PC-9 (cell line): ENCODE data around the gene ZNF687. TPM values are rescaled to one million over a fixed set of nuclear protein-coding genes. Genes with fewer than 3 reads are reported as not detected.
"Not testable (repeated sequence)": the region's sequence is repeated elsewhere in the genome, so short reads cannot be mapped to it uniquely, and the experiment has no call there.

Experiments used
- BruUV-seq: library from RNA; stranded (reverse); fragments of 400-500 nt; replicated peaks from 2 replicates; lab custom pipeline; 2021; lab: Mats Ljungman, UMichigan
- CTCF ChIA-PET: fragments of 300-600 bp; sonication (Branson Sonifier 250); formaldehyde crosslinking; loops from one replicate; lab custom pipeline; 2022; ENCODE audit warnings: antibody characterized with exemption; lab: Charles Lee
- POLR2A ChIA-PET: fragments of 300-600 bp; sonication (Branson Sonifier 250); formaldehyde crosslinking; loops from one replicate; lab custom pipeline; 2022; ENCODE audit warnings: antibody characterized with exemption; ENCODE audit not compliant: unreplicated experiment; lab: Charles Lee
- DNase-seq, 2 experiments: peaks; one replicate each; pipeline versions ENCODE4 v3.0.0 to v3.0.0-alpha.2; 2015 to 2022; ENCODE audit warnings: mixed read lengths in 1 of 2
- H2AFZ ChIP-seq: fragments of 200-600 bp; sonication (generic); 2 replicates; pipeline ENCODE4 v1.8.1; 2017; ENCODE audit warnings: antibody characterized with exemption
- H3F3A ChIP-seq: fragments of 200-600 bp; sonication (generic); 2 replicates; pipeline ENCODE4 v1.8.1; 2017; ENCODE audit warnings: antibody characterized with exemption, mild to moderate bottlenecking, low read depth; ENCODE audit not compliant: insufficient read depth
- H3K27ac ChIP-seq: fragments of 200-600 bp; sonication (generic); 2 replicates; pipeline ENCODE4 v1.6.1; 2016; ENCODE audit warnings: mixed run types
- H3K27me3 ChIP-seq: fragments of 200-600 bp; sonication (generic); 2 replicates; pipeline ENCODE4 v1.6.1; 2016; ENCODE audit warnings: low read depth, mixed run types; ENCODE audit not compliant: insufficient read depth
- H3K36me3 ChIP-seq: fragments of 200-600 bp; sonication (generic); 2 replicates; pipeline ENCODE4 v1.6.1; 2016; ENCODE audit warnings: low read depth, mixed run types
- H3K4me1 ChIP-seq: fragments of 200-600 bp; sonication (generic); replicated peaks from 2 replicates; pipeline ENCODE4 v1.6.1; 2016; ENCODE audit warnings: mixed run types; ENCODE audit not compliant: insufficient read depth
- H3K4me2 ChIP-seq: fragments of 200-600 bp; sonication (generic); 2 replicates; pipeline ENCODE4 v1.6.1; 2017; ENCODE audit warnings: mixed run types
- H3K4me3 ChIP-seq: fragments of 200-600 bp; sonication (generic); 2 replicates; pipeline ENCODE4 v1.6.1; 2016; ENCODE audit warnings: mixed run types
- H3K79me2 ChIP-seq: fragments of 200-600 bp; sonication (generic); 2 replicates; pipeline ENCODE4 v1.6.1; 2017; ENCODE audit warnings: low read depth, mixed run types
- H3K9me2 ChIP-seq: fragments of 200-600 bp; sonication (generic); 2 replicates; pipeline ENCODE4 v1.8.1; 2017; ENCODE audit warnings: mild to moderate bottlenecking; ENCODE audit not compliant: insufficient read depth
- H3K9me3 ChIP-seq: fragments of 200-600 bp; sonication (generic); 2 replicates; pipeline ENCODE4 v1.8.1; 2016; ENCODE audit warnings: low read depth; ENCODE audit not compliant: insufficient read depth
- H4K20me1 ChIP-seq: fragments of 200-600 bp; sonication (generic); 2 replicates; pipeline ENCODE4 v1.8.1; 2017; ENCODE audit not compliant: insufficient read depth
- EZH2 ChIP-seq: fragments of 200-600 bp; sonication (generic); IDR thresholded peaks from 2 replicates; pipeline ENCODE4 v1.8.0; 2017; ENCODE audit warnings: antibody characterized with exemption, low read depth
- intact Hi-C: fragments of 100-400 bp; cut with micrococcal nuclease; formaldehyde crosslinking; loops from one replicate; pipeline ENCODE4 v1.10.0; 2022; ENCODE audit not compliant: unreplicated experiment
- total RNA-seq: library from RNA; stranded (reverse); gene quantifications from 2 replicates; pipeline ENCODE4 v1.2.3, GENCODE V29; 2021
- TF ChIP-seq, protein P1 (sequence below): fragments of 200-600 bp; sonication (generic); conservative IDR thresholded peaks from 2 replicates; pipeline ENCODE4 v1.6.1; 2017; ENCODE audit warnings: mixed run types, antibody characterized with exemption, mild to moderate bottlenecking, moderate library complexity

The ZNF687 gene
- total RNA-seq, 1 experiment from 2014 or later = 26.6 TPM

DNA sequence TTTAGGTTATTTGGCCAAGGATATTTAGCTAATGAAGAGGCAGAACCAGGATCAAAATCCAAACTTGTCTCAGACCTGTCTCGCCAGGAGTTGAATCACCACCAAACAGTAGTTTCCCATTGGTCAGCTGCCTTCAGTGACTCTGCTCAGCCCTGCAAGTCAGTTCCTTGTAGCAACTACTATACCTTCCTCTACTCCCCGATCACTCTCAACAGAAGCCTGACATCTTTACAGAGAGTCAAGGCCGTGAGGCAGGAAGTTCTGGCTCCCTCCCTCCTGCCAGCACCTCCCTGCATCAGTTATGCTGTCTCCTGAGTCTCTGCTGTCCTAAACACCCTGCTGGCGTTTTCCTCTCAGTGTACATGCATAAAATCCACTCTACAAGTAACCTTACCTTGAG, 14.3 kb upstream of the ZNF687 start:
- H3K27me3 ChIP-seq = no peaks in the 10 kb centered on the region
- no peaks in the 10 kb centered on the region for H3K4me1 ChIP-seq
- ChIA-PET POLR2A (no interaction called here), CTCF (interaction anchor here (0.7 kb wide), 1 partner anchor 607 kb away, joined by 5 read pairs; no protein-coding TSS in a partner anchor)
- intact Hi-C loops = no loop called here
- peaks cover 11% of the 10 kb centered on the region; the same call in 1 of the 2 replicates for H3K36me3 ChIP-seq
- no TSS peak for BruUV-seq
- H3K9me3 ChIP-seq = no peaks in the 10 kb centered on the region
- H3F3A ChIP-seq = peaks cover 21% of the 10 kb centered on the region
- DNase-seq = no peak
- no peaks in the 10 kb centered on the region for H3K79me2 ChIP-seq
- TF ChIP-seq, protein P1, sequence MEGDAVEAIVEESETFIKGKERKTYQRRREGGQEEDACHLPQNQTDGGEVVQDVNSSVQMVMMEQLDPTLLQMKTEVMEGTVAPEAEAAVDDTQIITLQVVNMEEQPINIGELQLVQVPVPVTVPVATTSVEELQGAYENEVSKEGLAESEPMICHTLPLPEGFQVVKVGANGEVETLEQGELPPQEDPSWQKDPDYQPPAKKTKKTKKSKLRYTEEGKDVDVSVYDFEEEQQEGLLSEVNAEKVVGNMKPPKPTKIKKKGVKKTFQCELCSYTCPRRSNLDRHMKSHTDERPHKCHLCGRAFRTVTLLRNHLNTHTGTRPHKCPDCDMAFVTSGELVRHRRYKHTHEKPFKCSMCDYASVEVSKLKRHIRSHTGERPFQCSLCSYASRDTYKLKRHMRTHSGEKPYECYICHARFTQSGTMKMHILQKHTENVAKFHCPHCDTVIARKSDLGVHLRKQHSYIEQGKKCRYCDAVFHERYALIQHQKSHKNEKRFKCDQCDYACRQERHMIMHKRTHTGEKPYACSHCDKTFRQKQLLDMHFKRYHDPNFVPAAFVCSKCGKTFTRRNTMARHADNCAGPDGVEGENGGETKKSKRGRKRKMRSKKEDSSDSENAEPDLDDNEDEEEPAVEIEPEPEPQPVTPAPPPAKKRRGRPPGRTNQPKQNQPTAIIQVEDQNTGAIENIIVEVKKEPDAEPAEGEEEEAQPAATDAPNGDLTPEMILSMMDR = no peak
- TF ChIP-seq EZH2 = no peak
- no peak overlapping the region for H3K4me2 ChIP-seq
- H3K4me3 ChIP-seq = no peak overlapping the region
- no peaks in the 10 kb centered on the region for H3K9me2 ChIP-seq
- no peak overlapping the region for H2AFZ ChIP-seq
- no peak overlapping the region for H3K27ac ChIP-seq
- no peaks in the 10 kb centered on the region for H4K20me1 ChIP-seq

DNA sequence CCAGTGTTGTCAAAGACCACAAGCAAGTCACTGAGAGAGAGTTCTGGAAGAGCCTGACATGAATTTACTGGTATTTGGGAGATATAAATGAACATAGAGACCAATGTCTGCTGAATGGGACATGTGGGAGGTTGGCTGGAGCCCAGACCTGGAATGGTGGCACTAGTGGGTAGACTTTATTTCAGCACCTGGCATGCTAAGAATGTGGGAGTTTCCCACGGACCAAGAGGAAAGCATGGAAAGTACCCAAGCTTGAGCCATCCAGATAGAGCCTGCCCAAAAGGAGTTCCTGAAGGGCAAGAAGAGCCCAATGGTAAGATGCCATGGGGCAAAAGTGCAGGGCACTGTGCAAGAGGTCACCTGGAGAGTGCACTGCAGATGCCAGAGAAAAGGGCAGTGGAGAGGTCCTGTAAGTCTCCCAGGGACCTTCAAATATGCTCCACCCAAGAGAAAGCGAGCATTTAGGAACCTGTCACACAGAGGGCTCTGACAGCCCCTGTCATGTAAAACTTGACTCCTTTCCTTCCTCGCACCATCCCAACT, 8.1 kb upstream of the ZNF687 start:
- Histone ChIP-seq H3K27me3 (no peaks in the 10 kb centered on the region), H2AFZ (no peak overlapping the region), H3K9me2 (no peaks in the 10 kb centered on the region), H3K79me2 (no peaks in the 10 kb centered on the region), H3K27ac (no peak overlapping the region), H3K36me3 (no peaks in the 10 kb centered on the region), H3K4me1 (no peaks in the 10 kb centered on the region), H3K4me2 (no peak overlapping the region), H4K20me1 (no peaks in the 10 kb centered on the region), H3K9me3 (no peaks in the 10 kb centered on the region), H3K4me3 (no peak overlapping the region), H3F3A (peaks cover 17% of the 10 kb centered on the region)
- intact Hi-C loops = no loop called here
- ChIA-PET POLR2A (no interaction called here), CTCF (no interaction called here)
- no peak for TF ChIP-seq EZH2
- TF ChIP-seq, protein P1 = no peak
- BruUV-seq = no TSS peak
- no peak for DNase-seq

DNA sequence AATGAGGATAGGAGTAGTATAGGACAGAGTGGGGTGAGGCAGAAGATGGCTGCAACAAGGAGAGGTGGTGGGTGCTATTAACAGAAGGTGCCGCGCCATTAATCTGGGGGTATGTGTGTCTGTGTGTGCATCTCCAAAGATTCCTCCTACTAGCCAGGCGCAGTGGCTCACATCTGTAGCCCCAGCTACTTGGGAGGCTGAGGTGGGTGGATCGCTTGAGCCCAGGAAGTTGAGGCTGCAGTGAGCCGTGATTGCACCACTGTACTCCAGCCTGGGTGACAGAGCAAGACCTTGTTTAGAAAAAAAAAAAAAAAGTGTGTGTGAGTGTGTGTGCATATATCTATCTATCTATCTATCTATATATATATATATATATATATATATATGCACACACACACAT, 6.8 kb upstream of the ZNF687 start:
- H3K4me1 ChIP-seq, H3K27me3 ChIP-seq, H3K4me2 ChIP-seq, H3K79me2 ChIP-seq, H3K9me3 ChIP-seq, H3F3A ChIP-seq, BruUV-seq, H3K4me3 ChIP-seq, H3K9me2 ChIP-seq, POLR2A ChIA-PET, H2AFZ ChIP-seq, H3K36me3 ChIP-seq, CTCF ChIA-PET, H4K20me1 ChIP-seq, H3K27ac ChIP-seq, intact Hi-C loops, DNase-seq: not testable (repeated sequence)

DNA sequence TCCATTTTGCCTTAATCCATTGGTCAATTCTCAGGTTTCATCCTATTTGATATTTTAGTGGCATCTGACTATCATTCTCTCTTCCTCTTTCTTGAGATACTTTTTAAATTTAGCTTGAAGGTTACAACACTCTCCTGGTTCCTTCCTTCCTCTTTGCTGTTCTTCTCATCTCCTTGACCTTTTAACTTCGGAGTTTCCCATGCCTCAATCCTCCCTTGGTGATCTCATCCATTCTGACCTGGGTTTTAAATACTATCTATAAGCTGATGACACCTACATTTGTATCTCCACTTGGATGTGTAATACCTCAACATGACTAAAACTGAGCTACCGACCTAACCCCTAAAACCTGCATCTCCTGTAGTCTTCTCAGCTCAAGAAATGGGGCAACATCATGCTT, 4.8 kb upstream of the ZNF687 start:
- no peaks in the 10 kb centered on the region for H3K9me3 ChIP-seq
- H3K4me1 ChIP-seq = no peaks in the 10 kb centered on the region; the same call in 1 of the 2 replicates
- H3K27ac ChIP-seq = no peak overlapping the region
- no peaks in the 10 kb centered on the region for H4K20me1 ChIP-seq
- intact Hi-C loops = no loop called here
- H3K36me3 ChIP-seq = no peaks in the 10 kb centered on the region
- H3K27me3 ChIP-seq = no peaks in the 10 kb centered on the region
- H2AFZ ChIP-seq = no peak overlapping the region
- no peak overlapping the region for H3K4me2 ChIP-seq
- no peaks in the 10 kb centered on the region for H3K9me2 ChIP-seq
- H3K79me2 ChIP-seq = no peaks in the 10 kb centered on the region
- CTCF ChIA-PET = no interaction called here
- POLR2A ChIA-PET = no interaction called here
- peaks cover 4% of the 10 kb centered on the region; the same call in 1 of the 2 replicates for H3F3A ChIP-seq
- TF ChIP-seq, protein P1 = no peak
- TF ChIP-seq EZH2 = no peak
- H3K4me3 ChIP-seq = no peak overlapping the region
- DNase-seq = no peak
- no TSS peak for BruUV-seq
